Epithelial cell of prostate (primary cell): ENCODE measurements around the gene DEF6.

Source experiments
- DNase-seq: peaks from one replicate; pipeline ENCODE4 v3.0.0-alpha.2; 2011; ENCODE audit warnings: low read depth, low spot score
- H3K27ac ChIP-seq: fragments of 450-650 bp; 2 replicates; pipeline ENCODE4 v1.5.1; 2017; ENCODE audit warnings: mild to moderate bottlenecking

The DEF6 gene, protein sequence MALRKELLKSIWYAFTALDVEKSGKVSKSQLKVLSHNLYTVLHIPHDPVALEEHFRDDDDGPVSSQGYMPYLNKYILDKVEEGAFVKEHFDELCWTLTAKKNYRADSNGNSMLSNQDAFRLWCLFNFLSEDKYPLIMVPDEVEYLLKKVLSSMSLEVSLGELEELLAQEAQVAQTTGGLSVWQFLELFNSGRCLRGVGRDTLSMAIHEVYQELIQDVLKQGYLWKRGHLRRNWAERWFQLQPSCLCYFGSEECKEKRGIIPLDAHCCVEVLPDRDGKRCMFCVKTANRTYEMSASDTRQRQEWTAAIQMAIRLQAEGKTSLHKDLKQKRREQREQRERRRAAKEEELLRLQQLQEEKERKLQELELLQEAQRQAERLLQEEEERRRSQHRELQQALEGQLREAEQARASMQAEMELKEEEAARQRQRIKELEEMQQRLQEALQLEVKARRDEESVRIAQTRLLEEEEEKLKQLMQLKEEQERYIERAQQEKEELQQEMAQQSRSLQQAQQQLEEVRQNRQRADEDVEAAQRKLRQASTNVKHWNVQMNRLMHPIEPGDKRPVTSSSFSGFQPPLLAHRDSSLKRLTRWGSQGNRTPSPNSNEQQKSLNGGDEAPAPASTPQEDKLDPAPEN

DNA sequence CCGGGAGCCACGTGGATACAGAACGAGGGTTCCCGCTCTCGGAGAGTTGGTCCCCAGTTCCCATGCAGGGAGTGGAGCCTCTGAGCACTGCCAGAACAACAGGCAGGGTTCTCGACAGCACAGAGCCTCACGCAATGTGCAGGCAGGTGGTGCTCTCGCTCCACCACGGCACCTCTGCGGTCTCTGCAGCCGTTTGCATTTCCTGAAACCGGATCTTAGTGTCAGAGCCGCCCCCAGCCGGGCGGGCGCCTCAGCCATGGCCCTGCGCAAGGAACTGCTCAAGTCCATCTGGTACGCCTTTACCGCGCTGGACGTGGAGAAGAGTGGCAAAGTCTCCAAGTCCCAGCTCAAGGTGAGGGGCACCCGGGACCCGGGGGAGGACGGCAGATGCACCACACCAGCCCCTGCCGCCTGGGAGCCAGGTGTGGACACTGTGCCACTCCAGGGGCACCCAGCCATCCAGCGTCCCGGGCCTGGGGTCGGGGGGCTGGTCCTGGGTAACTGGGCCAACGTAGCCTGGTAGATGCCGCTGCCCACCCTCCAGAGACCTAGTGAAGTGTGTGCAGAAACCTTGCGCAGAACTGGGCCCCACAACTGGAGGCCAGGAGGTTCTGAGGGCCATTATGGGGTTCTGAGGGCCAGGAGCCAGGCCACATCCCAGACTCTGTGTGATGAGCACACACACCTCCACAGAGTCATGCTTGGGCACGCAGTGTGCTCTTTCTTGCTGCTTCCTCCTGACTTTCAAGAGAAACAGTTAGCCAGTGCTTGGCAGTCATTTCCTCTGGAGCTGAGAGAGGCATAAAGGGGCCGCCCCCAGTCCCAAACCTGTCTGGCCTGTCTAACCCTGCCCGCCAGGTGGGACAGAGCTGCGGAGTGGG, at the start of gene DEF6:
TSS of gene DEF6 (plus strand) at position 218 of the 881 bp plus-strand sequence. CDS start at position 257, 39 bp downstream.
- H3K27ac ChIP-seq: peak within 1 kb of the TSS; percentile 87
- DNase-seq: peak; percentile 77

DNA sequence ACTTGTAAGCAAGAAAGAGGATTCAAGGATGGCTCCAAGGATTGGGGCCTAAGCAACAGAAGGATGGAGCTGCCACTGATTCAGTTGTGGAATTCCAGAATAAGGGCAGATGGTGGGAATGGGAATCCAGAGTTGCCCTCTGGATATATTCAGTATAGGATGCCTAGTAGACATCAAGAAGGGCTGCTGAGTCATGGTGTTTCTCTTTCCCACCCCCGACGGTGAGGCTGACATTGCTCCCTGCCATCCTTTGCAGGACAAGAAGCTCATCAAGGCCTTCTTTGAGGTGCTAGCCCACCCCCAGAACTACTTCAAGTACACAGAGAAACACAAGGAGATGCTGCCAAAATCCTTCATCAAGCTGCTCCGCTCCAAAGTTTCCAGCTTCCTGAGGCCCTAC, 49.3 kb upstream of the DEF6 start:
- no peak for DNase-seq
- H3K27ac ChIP-seq: no peak overlapping the region

DNA sequence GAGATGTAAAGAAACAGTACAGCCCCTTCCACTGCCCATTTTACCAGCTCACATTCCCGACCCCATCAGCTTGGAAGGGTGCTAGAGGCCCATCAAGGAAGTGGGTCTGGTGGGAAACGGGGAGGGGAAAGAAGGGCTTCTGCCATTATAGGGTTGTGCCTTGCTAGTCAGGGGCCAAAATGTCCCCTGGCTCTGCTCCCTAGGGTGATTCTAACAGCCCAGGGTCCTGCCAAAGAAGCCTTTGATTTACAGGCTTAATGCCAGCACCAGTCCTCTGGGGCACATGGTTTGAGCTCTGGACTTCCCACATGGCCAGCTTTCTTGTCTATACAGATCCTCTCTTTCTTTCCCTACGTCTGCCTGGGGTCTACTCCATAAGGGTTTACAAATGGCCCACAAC, 48.7 kb upstream of the DEF6 start:
- DNase-seq: no peak

DNA sequence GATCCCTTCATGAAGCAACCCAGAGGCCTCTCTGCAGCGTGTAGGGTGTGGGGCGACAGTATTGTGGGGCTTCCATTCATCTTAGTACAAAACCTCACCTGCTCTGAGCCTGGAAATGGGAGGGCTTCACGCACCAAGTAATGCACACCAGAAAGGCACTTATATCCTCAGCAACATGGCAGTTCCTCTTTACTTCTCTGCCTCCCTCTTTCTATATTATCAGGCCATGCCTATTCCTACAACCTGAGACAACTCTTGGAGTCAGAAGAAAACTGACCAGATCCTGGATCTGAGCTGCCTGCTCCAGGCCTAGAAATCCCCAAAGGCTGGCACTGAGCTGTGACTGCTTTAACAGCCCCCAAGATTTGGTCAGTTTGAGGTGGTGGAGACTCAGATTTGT, 45.7 kb upstream of the DEF6 start:
- H3K27ac ChIP-seq: no peak overlapping the region
- no peak for DNase-seq

More for the DNA sequence above, 48.7 kb upstream of the DEF6 start:
- H3K27ac ChIP-seq: no peak overlapping the region

DNA sequence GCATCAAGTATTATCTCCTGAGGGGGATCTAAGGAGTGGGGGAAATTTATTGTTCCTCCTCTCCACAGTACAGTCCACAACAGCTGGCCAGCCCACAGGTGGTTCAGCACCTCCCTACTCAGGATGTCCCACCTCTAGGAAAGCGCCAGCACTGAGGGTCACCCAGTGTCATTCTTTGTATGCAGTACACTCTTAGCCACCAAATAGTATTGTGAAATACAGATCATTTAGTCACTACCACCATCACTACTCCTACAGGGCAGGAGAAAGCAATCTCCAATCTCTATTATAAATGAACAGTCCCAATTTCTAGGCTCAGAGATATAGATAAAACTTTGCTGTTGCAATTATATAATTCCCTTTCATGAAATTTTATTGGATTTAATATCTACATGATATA, 44.4 kb upstream of the DEF6 start:
- H3K27ac ChIP-seq: no peak overlapping the region
- DNase-seq: no peak

DNA sequence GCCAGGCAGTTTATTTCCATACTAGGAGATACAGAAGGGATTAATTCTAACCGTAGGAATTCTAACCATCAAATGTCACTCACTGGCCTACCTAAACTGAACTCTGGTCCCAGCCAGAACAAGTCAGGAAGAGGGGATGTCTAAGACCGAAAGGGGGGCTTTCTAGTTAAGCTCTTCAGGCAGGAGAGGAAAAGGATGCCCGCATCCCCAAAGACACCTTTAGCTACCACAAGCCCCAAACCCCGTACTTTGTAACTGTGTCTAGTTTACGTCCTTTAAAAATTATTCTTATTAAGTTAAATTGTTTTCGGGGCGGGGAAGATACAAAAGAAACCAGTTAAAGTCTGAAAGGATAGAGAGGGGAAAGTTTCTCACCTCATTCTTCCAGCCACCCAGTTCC, 39.3 kb upstream of the DEF6 start:
- no peak for DNase-seq
- no peak overlapping the region for H3K27ac ChIP-seq

DNA sequence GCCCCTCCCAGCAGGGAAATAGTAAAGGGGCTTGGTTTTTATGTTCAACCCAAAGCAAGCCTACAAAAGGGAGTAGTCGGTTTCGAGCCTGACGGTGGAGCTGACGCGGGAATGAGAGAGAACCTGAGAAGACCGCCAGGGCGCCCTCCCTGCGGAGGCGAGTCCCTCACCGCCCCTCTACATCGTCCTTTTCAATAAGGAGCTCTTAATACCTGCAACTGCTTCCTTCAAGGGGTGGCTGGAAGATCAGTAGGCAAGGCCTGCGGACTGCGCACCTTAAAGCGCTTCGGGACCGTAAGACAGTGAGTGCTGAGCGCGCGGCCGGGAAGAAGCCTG, 38.8 kb upstream of the DEF6 start:
- DNase-seq: no peak
- H3K27ac ChIP-seq: peak overlapping the region; percentile 73

DNA sequence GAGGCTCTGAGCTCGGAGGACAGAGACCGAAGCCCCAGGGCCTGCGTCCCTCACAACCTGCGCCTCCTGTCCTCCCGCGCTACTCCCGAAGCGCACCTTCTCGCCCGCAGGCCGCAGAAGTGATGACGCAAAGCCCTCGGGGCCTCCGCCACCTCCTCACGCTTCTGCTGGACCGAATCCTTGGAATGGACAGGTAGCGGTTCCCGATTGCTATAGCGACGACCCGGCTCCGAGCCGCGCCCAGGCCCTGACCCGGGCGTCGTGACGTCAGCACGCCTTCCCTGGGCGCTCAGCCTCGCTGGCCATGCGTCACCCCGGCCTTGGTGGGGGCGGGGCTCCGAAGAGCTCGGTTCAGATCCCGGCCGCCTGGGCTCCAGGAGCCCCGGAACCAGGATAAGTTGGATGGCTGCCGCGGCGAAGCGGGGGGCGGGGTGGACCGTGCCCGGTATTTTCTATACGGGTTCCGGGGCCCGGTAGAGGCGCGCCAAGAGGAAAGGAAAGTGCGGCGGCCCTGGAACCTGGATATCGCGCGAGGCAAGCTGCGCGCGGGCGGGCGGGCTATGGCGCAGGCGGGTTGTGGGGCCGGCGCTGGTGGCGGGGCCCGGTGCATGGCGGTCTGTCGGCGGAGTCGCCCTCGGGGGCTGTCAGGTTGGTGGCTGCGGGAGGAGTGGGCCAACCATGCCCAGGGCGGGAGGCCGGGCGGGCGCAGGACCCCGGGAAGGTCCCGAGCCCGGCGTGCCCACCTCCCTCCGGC, 38.2 kb upstream of the DEF6 start, which contains the start of gene ZNF76:
TSS of gene ZNF76 (plus strand) at position 542 of the 754 bp plus-strand sequence. CDS start 21,417 bp downstream, outside the sequence.
- peak within 1 kb of the TSS; percentile 73 for H3K27ac ChIP-seq
- DNase-seq: peak; percentile 72

DNA sequence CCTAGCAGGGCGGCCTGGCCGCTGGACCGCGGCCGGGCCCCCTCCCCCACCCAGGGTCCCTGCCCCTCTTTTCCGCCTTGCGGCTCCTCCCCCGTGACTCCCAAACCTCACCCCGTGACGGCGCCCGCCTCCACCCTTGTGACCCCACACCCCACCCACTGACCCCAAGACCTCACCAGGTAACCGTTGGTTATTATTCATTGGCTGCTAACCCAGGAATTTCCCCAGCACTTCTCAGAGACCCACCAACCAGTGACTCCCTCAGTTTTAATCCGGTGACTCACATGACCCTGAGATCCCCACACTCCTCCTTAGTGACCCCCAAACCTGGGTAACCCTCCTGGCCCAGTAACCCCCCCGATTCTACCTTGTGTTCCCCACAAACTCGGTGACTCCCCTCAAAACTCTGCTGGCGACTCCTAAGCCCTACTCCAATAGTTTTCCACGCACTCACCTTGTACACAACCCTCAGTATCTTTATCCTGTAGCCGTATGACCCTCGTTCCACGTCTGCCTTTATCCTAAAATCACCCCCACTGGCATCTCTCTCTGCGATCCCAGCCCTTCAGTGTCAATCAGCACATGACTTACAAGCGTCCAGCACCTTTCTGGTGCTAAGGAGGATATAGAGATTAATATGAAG, 37.5 kb upstream of the DEF6 start:
- H3K27ac ChIP-seq: peak overlapping the region; percentile 73
- DNase-seq: no peak

DNA sequence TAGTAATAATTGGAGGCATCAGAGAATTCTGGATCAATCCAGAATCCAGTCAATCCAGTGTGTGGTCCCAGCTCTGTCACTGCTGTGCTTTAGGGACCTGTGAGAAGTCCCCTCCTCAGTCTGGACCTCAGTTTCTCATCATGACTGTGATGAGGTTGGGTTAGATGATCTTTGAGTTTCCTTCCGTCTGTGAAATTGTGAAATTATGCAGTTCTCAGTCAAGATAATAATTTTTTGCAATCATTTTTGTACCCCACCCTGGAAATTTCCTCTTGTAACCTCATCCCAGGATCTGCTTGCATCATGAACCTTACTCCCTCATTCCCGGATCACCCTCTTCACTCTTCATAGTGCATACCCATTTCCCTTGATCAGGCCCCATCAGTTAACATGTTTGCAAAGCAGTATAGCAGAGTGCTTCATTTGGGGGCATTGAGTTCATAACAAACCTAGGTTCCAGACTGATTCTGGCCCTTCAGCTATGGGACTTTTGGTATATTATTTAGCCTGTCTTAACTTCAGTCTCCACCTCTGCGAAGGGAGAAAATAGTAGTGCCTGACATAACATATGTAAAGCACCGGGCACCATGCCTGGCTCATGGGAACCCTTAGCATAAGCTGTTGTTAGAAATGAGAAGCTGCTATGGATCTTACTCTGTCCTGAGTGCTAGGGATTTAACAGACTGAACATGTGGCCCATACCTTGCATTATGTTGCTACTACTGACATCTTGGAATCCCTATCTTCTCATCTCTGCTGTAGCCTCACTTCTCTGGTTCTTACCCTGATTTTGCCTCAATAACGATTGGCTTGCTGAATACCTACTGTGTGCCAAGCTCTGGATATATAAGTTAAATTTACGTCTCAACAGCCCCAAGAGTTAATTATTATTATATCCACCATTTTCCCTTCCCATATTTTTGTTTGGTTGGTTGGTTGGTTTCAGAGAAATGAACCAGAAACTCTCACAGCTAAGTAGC, 36.7 kb upstream of the DEF6 start:
- DNase-seq: no peak
- peak overlapping the region; percentile 73 for H3K27ac ChIP-seq

DNA sequence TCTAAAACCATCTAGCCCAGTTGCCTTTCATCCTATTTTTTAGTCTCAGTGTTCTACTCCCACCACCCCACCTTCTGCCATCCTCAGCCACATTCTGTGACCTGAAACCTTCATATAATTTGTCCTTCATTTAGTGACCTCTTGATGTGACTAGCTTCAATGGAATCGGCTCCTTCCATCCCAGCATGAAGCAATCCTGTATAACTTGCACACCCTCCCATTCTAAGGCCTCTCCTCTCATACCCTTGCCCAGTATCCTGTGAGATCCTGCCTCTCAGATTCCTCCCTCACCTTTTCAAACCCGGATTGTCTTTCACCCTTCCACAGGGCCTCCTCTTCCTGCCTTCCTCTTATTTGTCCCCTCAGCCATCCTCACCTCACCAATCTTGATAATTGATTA, 35.0 kb upstream of the DEF6 start:
- no peak for DNase-seq
- H3K27ac ChIP-seq: no peak overlapping the region

DNA sequence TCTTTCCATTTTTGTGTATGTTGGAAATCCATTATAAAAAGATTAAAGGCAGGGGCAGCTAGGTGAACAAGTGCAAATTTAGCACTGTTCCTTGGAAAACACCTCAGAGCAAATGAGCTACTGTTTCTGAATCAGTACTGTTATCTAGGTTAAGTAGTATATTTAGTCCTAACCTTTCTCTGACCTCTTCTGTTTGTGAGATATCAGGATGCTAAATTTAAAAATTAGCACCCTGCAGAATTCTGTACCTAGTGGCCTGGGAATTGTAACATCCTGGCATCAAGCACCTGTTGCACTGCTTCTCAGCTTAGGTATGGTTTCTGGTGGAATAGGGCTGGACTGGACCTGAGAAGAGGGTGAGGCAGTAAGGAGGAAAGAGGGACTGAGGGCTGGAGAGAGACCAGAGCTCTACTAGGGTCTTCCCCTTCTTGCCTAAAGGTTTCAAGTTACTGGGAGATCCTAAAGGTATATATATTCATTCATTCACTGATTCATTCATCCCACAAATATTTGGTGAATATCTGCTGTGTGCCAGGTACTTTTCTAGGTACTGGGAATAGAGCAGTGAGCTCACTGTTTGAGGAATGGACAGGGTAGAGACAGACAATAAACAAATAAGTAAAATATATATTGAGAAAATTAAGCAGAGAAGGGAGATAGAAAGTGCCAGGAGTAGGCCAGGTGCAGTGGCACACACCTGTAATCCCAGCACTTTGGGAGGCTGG, 32.9 kb upstream of the DEF6 start:
- no peak for DNase-seq
- no peak overlapping the region for H3K27ac ChIP-seq

DNA sequence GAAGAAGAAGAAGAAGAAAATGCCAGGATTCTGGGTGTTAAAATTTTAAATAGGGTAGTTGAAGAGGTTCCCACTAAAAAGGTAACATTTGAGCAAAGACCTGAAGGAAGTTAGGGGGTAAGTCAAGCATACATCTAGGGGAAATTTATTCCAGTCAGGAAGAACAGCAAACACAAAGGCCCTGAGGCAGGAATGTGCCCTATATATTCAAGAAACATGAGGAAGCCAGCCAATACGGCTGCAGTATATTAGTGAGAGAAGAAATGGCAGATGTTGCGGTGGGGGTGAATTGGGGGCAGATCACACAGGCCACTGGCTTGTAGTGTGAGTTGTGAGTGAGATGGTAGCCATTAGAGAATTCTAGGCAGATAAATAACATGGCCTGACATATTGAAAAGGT, 32.1 kb upstream of the DEF6 start:
- no peak for DNase-seq
- H3K27ac ChIP-seq: no peak overlapping the region

DNA sequence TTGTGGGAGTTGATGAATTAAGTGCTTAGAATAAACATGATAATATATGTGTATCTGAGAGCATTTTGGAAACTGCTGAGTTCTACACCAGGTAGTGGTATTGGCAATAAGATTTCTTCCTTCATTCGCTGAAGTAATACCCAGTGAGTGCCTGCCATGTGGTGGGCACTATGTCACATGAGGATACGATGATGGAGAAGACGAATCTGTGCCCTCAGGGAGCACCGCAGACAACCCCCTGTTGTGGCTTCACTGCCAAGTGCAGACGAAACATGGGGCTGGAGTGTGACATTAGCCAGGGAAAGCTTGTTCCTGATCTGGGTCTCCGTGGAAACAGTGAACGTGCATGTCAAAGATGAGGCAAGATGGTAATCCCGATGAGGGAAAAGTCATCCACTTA, 30.2 kb upstream of the DEF6 start:
- no peak for DNase-seq
- no peak overlapping the region for H3K27ac ChIP-seq

DNA sequence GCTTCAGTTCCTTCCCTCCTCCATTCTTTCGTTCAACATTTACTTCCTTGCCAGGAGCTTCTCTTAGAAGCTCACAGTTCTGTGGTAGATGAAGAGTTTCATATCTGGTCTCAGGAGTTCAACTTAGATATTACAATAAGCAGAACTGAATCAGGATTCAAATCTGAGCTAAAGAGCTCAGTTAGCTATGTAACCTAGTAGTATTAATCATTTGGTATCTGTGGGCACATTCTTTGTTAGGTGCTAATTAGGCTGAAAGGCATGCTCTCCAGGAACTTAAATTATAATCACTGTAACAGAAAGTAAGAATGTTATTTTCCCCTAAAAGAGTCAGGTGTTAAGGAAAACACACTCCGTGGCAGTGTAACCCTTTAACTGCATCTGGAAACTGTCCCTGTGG, 29.7 kb upstream of the DEF6 start:
- no peak for DNase-seq
- H3K27ac ChIP-seq: no peak overlapping the region

DNA sequence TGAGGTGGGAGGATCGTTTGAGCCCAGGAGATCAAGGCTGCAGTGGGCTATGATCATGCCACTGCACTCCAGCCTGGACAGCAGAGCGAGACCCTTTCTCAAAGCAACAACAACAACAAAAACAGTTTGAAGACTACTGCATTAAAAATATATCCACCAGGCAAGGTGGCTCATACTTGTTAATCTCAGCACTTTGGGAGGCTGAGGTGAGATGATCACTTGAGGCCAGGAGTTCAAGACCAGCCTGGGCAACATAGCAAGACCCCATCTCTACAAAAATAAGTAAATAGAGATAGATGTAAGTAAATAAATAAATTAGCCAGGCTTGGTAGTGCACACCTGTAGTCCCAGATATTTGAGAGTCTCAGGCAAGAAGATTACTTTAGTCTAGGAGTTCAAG, 25.6 kb upstream of the DEF6 start:
- H3K27ac ChIP-seq: no peak overlapping the region
- DNase-seq: no peak

DNA sequence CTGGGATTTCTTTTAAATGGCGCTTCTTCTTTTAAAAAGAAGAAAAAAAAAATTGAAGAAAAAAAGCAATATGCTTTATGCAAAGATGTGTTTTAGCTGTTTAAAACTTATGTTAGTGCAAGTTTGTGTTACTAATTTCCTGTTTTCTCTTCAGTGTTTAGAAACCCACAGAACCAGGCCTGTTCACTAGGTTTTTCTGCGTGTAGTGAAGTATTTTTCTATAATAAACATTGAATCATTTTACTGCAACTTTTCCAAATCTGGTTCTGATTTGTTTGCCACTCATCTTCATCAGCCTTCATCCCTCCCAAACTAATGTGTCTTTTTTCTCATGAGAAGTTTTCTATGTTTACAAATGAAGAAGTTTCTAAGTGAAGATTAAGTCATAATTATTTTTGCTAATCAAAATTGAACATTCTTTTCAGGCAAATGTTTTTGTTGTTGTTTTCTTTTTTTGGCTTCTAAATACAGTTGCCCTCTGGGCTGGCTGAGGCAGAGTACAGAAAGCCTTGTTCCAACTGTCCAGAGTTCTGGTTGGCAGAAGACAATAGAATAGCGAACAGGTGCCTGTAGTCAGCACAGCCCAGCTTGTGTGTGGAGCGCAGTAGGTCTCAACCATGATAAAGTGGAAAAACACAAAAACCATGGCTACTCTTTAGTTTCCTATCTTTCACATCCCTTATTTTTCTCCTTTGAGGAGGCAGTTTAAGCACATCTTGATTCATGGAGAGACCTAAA, 23.6 kb upstream of the DEF6 start:
- no peak overlapping the region for H3K27ac ChIP-seq
- no peak for DNase-seq
